Lower lobe of right lung (tissue), 2 donors: Measurements from ENCODE around the gene PLTP. TPM values are rescaled to one million over a fixed set of nuclear protein-coding genes. Genes with fewer than 3 reads are reported as not detected.
"Not testable (repeated sequence)": the region's sequence is repeated elsewhere in the genome, so short reads cannot be mapped to it uniquely, and the experiment has no call there.

Experiments used
- ATAC-seq, 2 donors: fragments of 200-7000 bp; cut with Tn5 transposase; one replicate each; pipeline ENCODE4 v1.9.1; 2020 to 2022; ENCODE audit warnings: mild to moderate bottlenecking in 2 of 2, moderate library complexity in 2 of 2
- DNase-seq: peaks from one replicate; pipeline ENCODE4 v3.0.0-alpha.2; 2020
- H3K27ac ChIP-seq: fragments of 200-600 bp; one replicate; pipeline ENCODE4 v1.8.0; 2022
- H3K27me3 ChIP-seq: fragments of 200-600 bp; one replicate; pipeline ENCODE4 v1.8.0; 2022; ENCODE audit warnings: low read depth
- H3K36me3 ChIP-seq: fragments of 200-600 bp; one replicate; pipeline ENCODE4 v1.8.0; 2022; ENCODE audit warnings: mild to moderate bottlenecking
- H3K4me1 ChIP-seq: fragments of 200-600 bp; one replicate; pipeline ENCODE4 v1.8.0; 2022
- H3K4me3 ChIP-seq: fragments of 200-600 bp; one replicate; pipeline ENCODE4 v1.8.0; 2022; ENCODE audit warnings: mild to moderate bottlenecking
- H3K9me3 ChIP-seq: fragments of 200-600 bp; one replicate; pipeline ENCODE4 v1.8.0; 2022
- CTCF ChIP-seq: fragments of 200-600 bp; IDR thresholded peaks from one replicate; pipeline ENCODE4 v1.8.0; 2022; ENCODE audit warnings: antibody characterized with exemption, mild to moderate bottlenecking
- intact Hi-C: fragments of 100-400 bp; cut with DNase I; formaldehyde crosslinking; loops from one replicate; pipeline ENCODE4 v1.11.0; 2022
- total RNA-seq: library from RNA; stranded (reverse); fragmentation: NEBNext Ultra II Directional; extraction: Animal tissue kit (Norgen Biotek cat#: 25700); gene quantifications from one replicate; pipeline ENCODE4 v1.2.1, GENCODE V29; 2021
- donor health status: DM: no; HTN: yes; CAD: no; lungs with severe emphysema.

The PLTP gene
- total RNA-seq, 1 donor from 2014 or later, result 145 TPM

DNA sequence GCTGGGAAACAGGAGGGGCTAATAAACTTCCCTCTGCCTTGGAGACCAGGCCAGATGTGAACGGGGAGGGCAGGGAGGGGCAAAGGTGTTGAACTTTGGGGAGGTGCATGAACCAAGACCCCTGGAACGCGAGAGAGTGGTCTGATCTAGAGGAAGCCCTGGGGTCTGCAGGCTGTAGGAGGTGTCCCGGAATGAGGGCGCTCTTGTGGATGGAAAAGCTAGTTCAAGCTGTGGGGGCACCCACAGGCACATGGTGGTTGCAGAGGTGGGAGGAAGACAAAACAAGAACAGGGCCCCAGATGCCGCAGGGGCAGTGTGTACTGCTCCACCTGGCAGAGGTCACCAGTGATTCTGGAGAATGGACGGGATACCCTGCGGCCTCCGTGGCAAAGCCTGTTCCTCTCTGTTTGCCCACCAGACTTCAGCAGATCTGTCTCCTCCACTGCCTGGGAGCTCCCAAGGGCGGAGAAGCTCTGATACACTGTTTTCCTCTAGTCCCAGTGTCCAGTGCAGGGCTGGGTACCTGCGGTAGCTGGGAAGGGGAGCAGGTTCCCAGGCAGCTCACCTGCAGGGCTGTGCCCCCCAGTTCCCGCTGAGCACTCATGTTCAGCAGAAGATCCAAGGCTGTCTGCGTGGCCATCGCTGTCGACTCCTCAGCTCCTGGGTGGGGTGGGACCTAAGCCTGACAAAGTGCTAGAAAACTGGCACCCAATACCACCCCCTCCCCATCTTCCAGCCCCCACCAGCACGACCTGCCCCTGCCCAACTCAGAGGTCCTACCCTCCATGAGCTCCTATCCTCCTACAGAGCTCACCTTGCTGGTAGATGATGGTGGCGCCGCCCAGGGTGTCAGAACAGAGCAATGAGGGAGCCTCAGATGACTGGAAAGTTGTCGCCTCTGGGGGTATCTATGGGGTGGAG lies 45.3 kb upstream of the PLTP start:
- DNase-seq (peak; percentile 27), ATAC-seq (peak in 1 of 2 donors; percentile 6)
- no peaks in the 10 kb centered on the region for H3K27me3 ChIP-seq
- intact Hi-C loops, result no loop called here
- H3K27ac ChIP-seq, result no peak overlapping the region
- H3K4me1 ChIP-seq, result no peaks in the 10 kb centered on the region
- no peaks in the 10 kb centered on the region for H3K9me3 ChIP-seq
- H3K4me3 ChIP-seq, result no peak overlapping the region
- peaks cover 87% of the 10 kb centered on the region for H3K36me3 ChIP-seq
- TF ChIP-seq CTCF, result no peak

DNA sequence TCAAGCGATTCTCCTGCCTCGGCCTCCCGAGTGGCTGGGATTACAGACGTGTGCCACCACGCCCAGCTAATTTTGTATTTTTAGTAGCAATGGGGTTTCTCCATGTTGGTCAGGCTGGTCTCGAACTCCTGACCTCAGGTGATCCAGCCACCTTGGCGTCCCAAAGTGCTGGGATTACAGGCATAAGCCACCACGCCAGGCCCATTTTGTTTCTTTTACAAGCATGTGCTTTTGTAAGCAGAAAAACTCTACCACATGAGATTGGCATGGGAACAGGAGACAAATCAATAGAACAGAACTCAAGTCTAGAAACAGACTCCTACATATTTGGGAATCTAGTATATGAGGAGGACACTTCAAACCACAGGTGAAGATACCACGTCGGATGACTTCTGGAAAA lies 44.4 kb upstream of the PLTP start:
- H3K9me3 ChIP-seq, H3K27me3 ChIP-seq, intact Hi-C loops, ATAC-seq, H3K4me3 ChIP-seq, H3K27ac ChIP-seq, H3K4me1 ChIP-seq: not testable (repeated sequence)
- peaks cover 87% of the 10 kb centered on the region for H3K36me3 ChIP-seq
- peak; percentile 4 for DNase-seq

- no peak for TF ChIP-seq CTCF
- ATAC-seq (no peak), DNase-seq (peak; percentile 31)
- Histone ChIP-seq H3K27me3 (no peaks in the 10 kb centered on the region), H3K36me3 (peaks cover 87% of the 10 kb centered on the region), H3K4me3 (no peak overlapping the region), H3K9me3 (no peaks in the 10 kb centered on the region), H3K4me1 (no peaks in the 10 kb centered on the region), H3K27ac (no peak overlapping the region)
- intact Hi-C loops, result no loop called here
Observed at GRCh38 chr20:45953672-45954071, 41.7 kb upstream of the PLTP start.

GRCh38 chr20:45952861-45953260 lies 40.9 kb upstream of the PLTP start:
- H3K36me3 ChIP-seq, result peaks cover 87% of the 10 kb centered on the region
- no peak for ATAC-seq
- intact Hi-C loops, result no loop called here
- H3K9me3 ChIP-seq, result no peaks in the 10 kb centered on the region
- no peak for DNase-seq
- no peak for TF ChIP-seq CTCF
- no peak overlapping the region for H3K27ac ChIP-seq
- no peaks in the 10 kb centered on the region for H3K4me1 ChIP-seq
- H3K4me3 ChIP-seq, result no peak overlapping the region
- no peaks in the 10 kb centered on the region for H3K27me3 ChIP-seq

- no peak overlapping the region for H3K4me3 ChIP-seq
- H3K36me3 ChIP-seq, result peaks cover 87% of the 10 kb centered on the region
- no peak for ATAC-seq
- H3K9me3 ChIP-seq, result no peaks in the 10 kb centered on the region
- no peak overlapping the region for H3K27ac ChIP-seq
- intact Hi-C loops, result no loop called here
- H3K27me3 ChIP-seq, result no peaks in the 10 kb centered on the region
- TF ChIP-seq CTCF, result no peak
- H3K4me1 ChIP-seq, result no peaks in the 10 kb centered on the region
- DNase-seq, result no peak
Observed at GRCh38 chr20:45951925-45952834, 40.2 kb upstream of the PLTP start.
